Smooth muscle cell (in vitro differentiated cells): ENCODE results near the gene C16orf74. TPM values are rescaled to one million over a fixed set of nuclear protein-coding genes. Genes with fewer than 3 reads are reported as not detected.

Experiments used
- DNase-seq: peaks from one replicate; lab custom pipeline; 2025; ENCODE audit not compliant: unreplicated experiment; lab: John Stamatoyannopoulos, UW
- H2AFZ ChIP-seq: fragments of 200-600 bp; sonication (generic); 2 replicates; pipeline ENCODE4 v1.6.0; 2016; ENCODE audit warnings: antibody characterized with exemption, low read depth, mild to moderate bottlenecking
- H3F3A ChIP-seq: fragments of 200-600 bp; sonication (generic); 2 replicates; pipeline ENCODE4 v1.6.0; 2017; ENCODE audit warnings: antibody characterized with exemption, low read depth
- H3K27ac ChIP-seq: fragments of 200-600 bp; sonication (generic); 2 replicates; pipeline ENCODE4 v1.5.1; 2016; ENCODE audit warnings: low read depth, mild to moderate bottlenecking
- H3K27me3 ChIP-seq: fragments of 200-600 bp; sonication (generic); 2 replicates; pipeline ENCODE4 v1.6.1; 2016; ENCODE audit warnings: low read depth, mild to moderate bottlenecking
- H3K36me3 ChIP-seq: fragments of 200-600 bp; sonication (generic); 2 replicates; pipeline ENCODE4 v1.5.1; 2016; ENCODE audit warnings: low read depth
- H3K4me1 ChIP-seq: fragments of 200-600 bp; sonication (generic); 2 replicates; pipeline ENCODE4 v1.5.1; 2016; ENCODE audit warnings: low read depth
- H3K4me2 ChIP-seq: fragments of 200-600 bp; sonication (generic); 2 replicates; pipeline ENCODE4 v1.6.0; 2016; ENCODE audit warnings: mild to moderate bottlenecking
- H3K4me3 ChIP-seq: fragments of 200-600 bp; sonication (generic); 2 replicates; pipeline ENCODE4 v1.5.1; 2016; ENCODE audit warnings: mild to moderate bottlenecking
- H3K79me2 ChIP-seq: fragments of 200-600 bp; sonication (generic); 2 replicates; pipeline ENCODE4 v1.6.0; 2016; ENCODE audit warnings: low read depth, mild to moderate bottlenecking
- H3K9ac ChIP-seq: fragments of 200-600 bp; sonication (generic); 2 replicates; pipeline ENCODE4 v1.6.0; 2016; ENCODE audit warnings: low read depth
- H3K9me3 ChIP-seq: fragments of 200-600 bp; sonication (generic); replicated peaks from 2 replicates; pipeline ENCODE4 v1.5.1; 2016; ENCODE audit warnings: low read depth
- H4K20me1 ChIP-seq: fragments of 200-600 bp; sonication (generic); 2 replicates; pipeline ENCODE4 v1.6.0; 2016; ENCODE audit warnings: low read depth
- CTCF ChIP-seq: fragments of 200-600 bp; sonication (generic); IDR thresholded peaks from 2 replicates; pipeline ENCODE4 v1.5.1; 2017; ENCODE audit warnings: borderline replicate concordance, mild to moderate bottlenecking, antibody characterized with exemption; ENCODE audit not compliant: insufficient read depth, poor library complexity, severe bottlenecking
- WGBS: methylation state at CpG from one replicate; pipeline ENCODE4 v1.1.7; 2016; ENCODE audit warnings: low lambda C conversion rate; 5-methylcytosine and 5-hydroxymethylcytosine counted together
- polyA plus RNA-seq: library from polyadenylated mRNA; unstranded; fragments of >200 nt; fragmentation: Nextera tagmentation; extraction: Ambion mirVana; gene quantifications from 2 replicates; pipeline ENCODE4 v1.2.1, GENCODE V29; 2016
- total RNA-seq: library from RNA; depleted of rRNA; stranded (reverse); fragments of >200 nt; gene quantifications from 2 replicates; pipeline ENCODE4 v1.2.3, GENCODE V29; 2014

The C16orf74 gene
- total and polyA plus RNA-seq, 2 experiments from 2014 or later = 0.31 to 1.7 TPM

DNA sequence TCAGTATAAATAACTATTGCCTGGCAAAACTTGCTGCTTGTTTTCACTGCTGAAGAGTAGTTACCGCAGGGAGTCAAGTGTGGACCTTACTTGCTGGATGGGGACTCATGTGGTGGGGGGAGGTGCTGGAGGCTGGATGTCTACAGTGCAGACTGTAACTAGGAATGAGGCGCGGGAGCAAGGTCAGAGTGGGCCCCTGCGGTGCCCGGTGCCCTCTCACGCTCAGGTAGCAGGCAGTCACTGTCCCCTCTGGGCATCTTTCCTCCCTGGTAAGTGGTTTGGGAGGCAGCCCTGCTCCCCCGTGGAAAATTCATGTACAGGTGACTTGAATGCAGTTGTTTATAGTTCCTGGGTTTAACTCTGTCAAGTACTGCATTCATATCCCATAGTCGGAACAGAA lies 43.8 kb upstream of the C16orf74 start:
- no peak overlapping the region for H3K4me2 ChIP-seq
- H3K79me2 ChIP-seq = peaks cover 97% of the 10 kb centered on the region
- no peak for DNase-seq
- no peak overlapping the region for H3K27ac ChIP-seq
- H2AFZ ChIP-seq = no peak overlapping the region
- H4K20me1 ChIP-seq = peaks cover 84% of the 10 kb centered on the region
- no peak for TF ChIP-seq CTCF
- WGBS = 95% methylated on average over 8 of the region's 8 CpGs
- peaks cover 11% of the 10 kb centered on the region for H3K36me3 ChIP-seq
- no peaks in the 10 kb centered on the region for H3K9me3 ChIP-seq
- H3K4me3 ChIP-seq = no peak overlapping the region
- peaks cover 11% of the 10 kb centered on the region for H3K4me1 ChIP-seq
- H3K27me3 ChIP-seq = no peaks in the 10 kb centered on the region
- H3K9ac ChIP-seq = no peak overlapping the region
- no peaks in the 10 kb centered on the region for H3F3A ChIP-seq

DNA sequence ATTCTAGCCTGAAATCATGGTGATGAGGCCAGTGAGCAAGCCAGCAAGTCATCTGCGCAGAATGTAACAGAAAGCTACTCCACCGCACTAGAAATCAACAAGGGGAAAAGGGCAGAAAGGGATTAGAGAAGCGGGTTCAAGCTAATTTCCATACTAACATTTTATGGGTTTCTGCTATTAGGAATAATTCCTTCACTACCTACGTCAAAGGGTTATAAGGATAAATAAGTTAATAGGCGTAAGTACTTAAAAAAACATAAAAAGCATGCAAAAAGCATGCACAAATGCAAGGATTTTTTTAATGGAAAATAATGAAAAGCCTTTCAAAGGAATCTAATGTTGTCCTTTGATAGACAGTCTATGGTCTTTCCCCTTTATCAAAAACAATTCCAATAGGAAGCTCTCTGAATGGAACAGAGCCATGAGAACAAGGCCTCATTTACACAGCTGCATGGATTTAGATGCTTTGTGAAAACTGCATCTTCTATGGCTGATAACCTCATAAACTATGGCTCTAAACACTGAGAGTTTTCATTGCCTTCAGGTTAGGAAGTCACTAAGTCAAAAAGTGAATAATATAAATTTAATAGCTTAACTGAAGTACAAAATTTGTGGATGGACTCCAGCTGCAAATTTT lies 42.9 kb upstream of the C16orf74 start:
- H3K4me1 ChIP-seq = peaks cover 11% of the 10 kb centered on the region
- H2AFZ ChIP-seq = no peak overlapping the region
- peaks cover 11% of the 10 kb centered on the region for H3K36me3 ChIP-seq
- no peak overlapping the region for H3K4me3 ChIP-seq
- no peak for DNase-seq
- H3K79me2 ChIP-seq = peaks cover 93% of the 10 kb centered on the region
- H3F3A ChIP-seq = no peaks in the 10 kb centered on the region
- H3K4me2 ChIP-seq = no peak overlapping the region
- H3K27me3 ChIP-seq = no peaks in the 10 kb centered on the region
- H3K9me3 ChIP-seq = no peaks in the 10 kb centered on the region
- 96% methylated on average over 5 of the region's 5 CpGs for WGBS
- no peak overlapping the region for H3K9ac ChIP-seq
- peaks cover 93% of the 10 kb centered on the region for H4K20me1 ChIP-seq
- no peak for TF ChIP-seq CTCF
- H3K27ac ChIP-seq = no peak overlapping the region

DNA sequence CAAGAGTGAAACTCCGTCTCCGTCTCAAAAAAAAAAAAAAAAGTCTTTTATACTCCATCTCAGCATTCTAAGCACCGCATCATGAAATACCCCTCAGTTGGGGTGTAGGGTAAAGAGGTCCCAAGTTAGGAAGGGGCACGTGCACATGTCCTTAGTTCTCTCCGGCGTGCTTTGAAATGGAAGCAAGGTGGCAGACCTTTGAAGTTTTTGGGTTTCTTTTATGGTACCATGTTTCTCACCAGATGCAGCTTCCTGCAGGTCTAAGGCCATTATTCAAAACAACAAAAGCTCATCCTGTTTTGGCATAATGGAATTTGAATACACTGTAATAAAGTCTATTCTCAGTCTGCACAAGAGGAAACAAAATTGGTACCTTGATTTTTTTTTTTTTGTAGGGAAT lies 38.9 kb upstream of the C16orf74 start:
- no peaks in the 10 kb centered on the region for H3K27me3 ChIP-seq
- H3K27ac ChIP-seq = no peak overlapping the region
- TF ChIP-seq CTCF = no peak
- H3K9ac ChIP-seq = no peak overlapping the region
- H3K79me2 ChIP-seq = peaks cover 69% of the 10 kb centered on the region
- peaks cover 11% of the 10 kb centered on the region for H3K36me3 ChIP-seq
- no peak overlapping the region for H3K4me3 ChIP-seq
- H2AFZ ChIP-seq = no peak overlapping the region
- no peaks in the 10 kb centered on the region for H3K9me3 ChIP-seq
- H3K4me1 ChIP-seq = no peaks in the 10 kb centered on the region
- H3K4me2 ChIP-seq = no peak overlapping the region
- WGBS = 95% methylated on average over 6 of the region's 6 CpGs
- peaks cover 95% of the 10 kb centered on the region for H4K20me1 ChIP-seq
- H3F3A ChIP-seq = no peaks in the 10 kb centered on the region
- DNase-seq = no peak

GRCh38 chr16:85788819-85789218 lies 37.9 kb upstream of the C16orf74 start:
- H4K20me1 ChIP-seq = peaks cover 94% of the 10 kb centered on the region
- no peak overlapping the region for H2AFZ ChIP-seq
- H3K27ac ChIP-seq = no peak overlapping the region
- no peak for TF ChIP-seq CTCF
- no peak overlapping the region for H3K9ac ChIP-seq
- H3K4me2 ChIP-seq = no peak overlapping the region
- 97% methylated on average over 11 of the region's 11 CpGs for WGBS
- no peak for DNase-seq
- H3K4me1 ChIP-seq = no peaks in the 10 kb centered on the region
- no peaks in the 10 kb centered on the region for H3K9me3 ChIP-seq
- H3K36me3 ChIP-seq = peaks cover 11% of the 10 kb centered on the region
- H3K27me3 ChIP-seq = no peaks in the 10 kb centered on the region
- no peak overlapping the region for H3K4me3 ChIP-seq
- peaks cover 60% of the 10 kb centered on the region for H3K79me2 ChIP-seq
- no peaks in the 10 kb centered on the region for H3F3A ChIP-seq
